Liver (tissue), 3 donors: ENCODE data around the gene ZNF148.

Experiments used
- EGR1 ChIP-seq, 2 donors: IDR thresholded peaks; 2 replicates each; pipeline ENCODE4 v1.6.1; 2016 to 2018; ENCODE audit warnings: antibody characterized with exemption in 2 of 2, low read depth in 2 of 2
- FOXA2 ChIP-seq: IDR thresholded peaks from 2 replicates; pipeline ENCODE4 v1.6.1; 2016; ENCODE audit warnings: antibody characterized with exemption
- GABPA ChIP-seq, 2 donors: IDR thresholded peaks in 1 of 2; conservative IDR thresholded peaks in 1 of 2; 2 replicates each; pipeline ENCODE4 v1.6.1; 2016; ENCODE audit warnings: antibody characterized with exemption in 2 of 2, mild to moderate bottlenecking in 1 of 2, moderate library complexity in 1 of 2
- RAD21 ChIP-seq, 2 donors: IDR thresholded peaks; 2 replicates each; pipeline ENCODE4 v1.6.1; 2016; ENCODE audit warnings: antibody characterized with exemption in 2 of 2, mild to moderate bottlenecking in 2 of 2
- SP1 ChIP-seq: IDR thresholded peaks from 2 replicates; pipeline ENCODE4 v1.6.1; 2018; ENCODE audit warnings: antibody characterized with exemption, mild to moderate bottlenecking
- YY1 ChIP-seq: IDR thresholded peaks from 2 replicates; pipeline ENCODE4 v1.6.1; 2016; ENCODE audit warnings: antibody characterized with exemption, mild to moderate bottlenecking
- TF ChIP-seq, protein P1 (sequence below): fragments of 150-350 bp; IDR thresholded peaks from 2 replicates; pipeline ENCODE4 v1.5.1; 2017; ENCODE audit warnings: improper control_type of control experiment, low read depth, low read length; ENCODE audit not compliant: missing input control
- TF ChIP-seq, protein P2 (sequence below): IDR thresholded peaks from 2 replicates; pipeline ENCODE4 v1.6.1; 2016; ENCODE audit warnings: antibody characterized with exemption
- TF ChIP-seq, protein P3 (sequence below): IDR thresholded peaks from 2 replicates; pipeline ENCODE4 v1.6.1; 2016; ENCODE audit warnings: antibody characterized with exemption
- donor health status: healthy.
- donor health status: healthy.

DNA sequence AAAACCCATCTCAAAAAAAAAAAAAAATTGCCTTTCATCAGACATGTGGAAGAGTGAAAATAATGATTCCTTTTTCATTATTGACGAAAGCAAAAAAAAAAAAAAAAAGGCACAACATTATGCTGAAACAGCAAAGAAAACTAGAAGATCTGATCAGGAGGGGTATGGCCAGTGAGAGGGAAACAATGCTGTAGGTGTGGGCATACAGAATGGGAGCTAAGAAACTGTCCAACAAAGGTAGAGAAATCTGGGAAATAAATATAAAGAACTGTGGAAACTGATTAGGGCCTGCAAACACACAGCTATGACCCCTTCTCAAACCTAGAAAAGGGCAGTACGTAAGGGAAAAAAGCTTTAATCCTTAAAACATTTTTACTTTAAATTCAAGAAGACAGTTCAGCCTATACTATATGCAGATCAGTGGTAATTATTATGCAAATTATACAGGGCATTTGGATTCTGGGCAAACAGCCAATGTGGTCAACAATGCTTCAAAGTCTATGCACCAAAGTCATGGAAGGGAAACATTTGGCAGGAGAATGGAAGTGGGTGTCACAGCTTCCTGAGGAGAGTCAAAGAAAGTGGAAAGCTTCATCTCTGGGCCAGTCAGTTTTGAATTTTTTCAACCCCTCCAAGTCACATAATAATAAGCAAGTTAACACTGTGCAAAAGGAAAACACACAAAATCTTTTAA is 94.3 kb downstream of the ZNF148 start:
- TF ChIP-seq, protein P1, sequence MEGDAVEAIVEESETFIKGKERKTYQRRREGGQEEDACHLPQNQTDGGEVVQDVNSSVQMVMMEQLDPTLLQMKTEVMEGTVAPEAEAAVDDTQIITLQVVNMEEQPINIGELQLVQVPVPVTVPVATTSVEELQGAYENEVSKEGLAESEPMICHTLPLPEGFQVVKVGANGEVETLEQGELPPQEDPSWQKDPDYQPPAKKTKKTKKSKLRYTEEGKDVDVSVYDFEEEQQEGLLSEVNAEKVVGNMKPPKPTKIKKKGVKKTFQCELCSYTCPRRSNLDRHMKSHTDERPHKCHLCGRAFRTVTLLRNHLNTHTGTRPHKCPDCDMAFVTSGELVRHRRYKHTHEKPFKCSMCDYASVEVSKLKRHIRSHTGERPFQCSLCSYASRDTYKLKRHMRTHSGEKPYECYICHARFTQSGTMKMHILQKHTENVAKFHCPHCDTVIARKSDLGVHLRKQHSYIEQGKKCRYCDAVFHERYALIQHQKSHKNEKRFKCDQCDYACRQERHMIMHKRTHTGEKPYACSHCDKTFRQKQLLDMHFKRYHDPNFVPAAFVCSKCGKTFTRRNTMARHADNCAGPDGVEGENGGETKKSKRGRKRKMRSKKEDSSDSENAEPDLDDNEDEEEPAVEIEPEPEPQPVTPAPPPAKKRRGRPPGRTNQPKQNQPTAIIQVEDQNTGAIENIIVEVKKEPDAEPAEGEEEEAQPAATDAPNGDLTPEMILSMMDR = no peak
- TF ChIP-seq SP1 = no peak
- TF ChIP-seq YY1 = no peak
- TF ChIP-seq, protein P2, sequence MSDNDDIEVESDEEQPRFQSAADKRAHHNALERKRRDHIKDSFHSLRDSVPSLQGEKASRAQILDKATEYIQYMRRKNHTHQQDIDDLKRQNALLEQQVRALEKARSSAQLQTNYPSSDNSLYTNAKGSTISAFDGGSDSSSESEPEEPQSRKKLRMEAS = no peak
- no peak for TF ChIP-seq EGR1 (IDR thresholded peaks at IDR 0.05; ENCODE audit: low read depth in 2 of 2)
- TF ChIP-seq GABPA (IDR thresholded peaks at IDR 0.05 in 1 of 2, conservative IDR thresholded peaks at IDR 0.05 in 1 of 2) = no peak
- TF ChIP-seq, protein P3, sequence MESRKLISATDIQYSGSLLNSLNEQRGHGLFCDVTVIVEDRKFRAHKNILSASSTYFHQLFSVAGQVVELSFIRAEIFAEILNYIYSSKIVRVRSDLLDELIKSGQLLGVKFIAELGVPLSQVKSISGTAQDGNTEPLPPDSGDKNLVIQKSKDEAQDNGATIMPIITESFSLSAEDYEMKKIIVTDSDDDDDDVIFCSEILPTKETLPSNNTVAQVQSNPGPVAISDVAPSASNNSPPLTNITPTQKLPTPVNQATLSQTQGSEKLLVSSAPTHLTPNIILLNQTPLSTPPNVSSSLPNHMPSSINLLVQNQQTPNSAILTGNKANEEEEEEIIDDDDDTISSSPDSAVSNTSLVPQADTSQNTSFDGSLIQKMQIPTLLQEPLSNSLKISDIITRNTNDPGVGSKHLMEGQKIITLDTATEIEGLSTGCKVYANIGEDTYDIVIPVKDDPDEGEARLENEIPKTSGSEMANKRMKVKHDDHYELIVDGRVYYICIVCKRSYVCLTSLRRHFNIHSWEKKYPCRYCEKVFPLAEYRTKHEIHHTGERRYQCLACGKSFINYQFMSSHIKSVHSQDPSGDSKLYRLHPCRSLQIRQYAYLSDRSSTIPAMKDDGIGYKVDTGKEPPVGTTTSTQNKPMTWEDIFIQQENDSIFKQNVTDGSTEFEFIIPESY = no peak
- TF ChIP-seq RAD21 (IDR thresholded peaks at IDR 0.05) = no peak
- TF ChIP-seq FOXA2 = no peak
